OCI-LY7 (cell line): Measurements from ENCODE around the gene RAD51B.

Source experiments
- CTCF ChIP-seq: fragments of 200-600 bp; sonication (generic); conservative IDR thresholded peaks from 2 replicates; pipeline ENCODE4 v1.5.1; 2014; ENCODE audit warnings: mild to moderate bottlenecking, antibody characterized with exemption, low read length, moderate library complexity, mixed read lengths
- EZH2phosphoT487 ChIP-seq: fragments of 200-600 bp; sonication (generic); IDR thresholded peaks from 2 replicates; pipeline ENCODE4 v1.6.1; 2018; ENCODE audit warnings: low read depth, borderline replicate concordance, mild to moderate bottlenecking, mixed run types, antibody characterized with exemption, low read length, moderate library complexity, mixed read lengths

- TF ChIP-seq CTCF (no peak), EZH2phosphoT487 (no peak)
Observed at GRCh38 chr14:68401317-68401716, 581.7 kb downstream of the RAD51B start.
